ENCODE data around the gene DNTTIP2.

DNTTIP2 gene

GRCh38 chr1:93829061-93829460 is 49.9 kb downstream of the DNTTIP2 start:
- H3K4me3 ChIP-seq (ENCODE audit: low read depth, low read length): no peak overlapping the region
- no peak for TF ChIP-seq CTCF (IDR thresholded peaks at IDR 0.05; ENCODE audit: insufficient read depth, low read depth, low read length, missing control alignments)
- DNase-seq (ENCODE audit: low read depth): no peak

- DNase-seq (ENCODE audit: low read depth): no peak
- H3K4me3 ChIP-seq (ENCODE audit: low read depth, low read length): no peak overlapping the region
- no peak for TF ChIP-seq CTCF (IDR thresholded peaks at IDR 0.05; ENCODE audit: insufficient read depth, low read depth, low read length, missing control alignments)
These were observed 50.6 kb downstream of the DNTTIP2 start for GRCh38 chr1:93828367-93828755.

GRCh38 chr1:93827633-93828366 is 51.2 kb downstream of the DNTTIP2 start:
- no peak overlapping the region for H3K4me3 ChIP-seq (ENCODE audit: low read depth, low read length)
- no peak for TF ChIP-seq CTCF (IDR thresholded peaks at IDR 0.05; ENCODE audit: insufficient read depth, low read depth, low read length, missing control alignments)
- DNase-seq (ENCODE audit: low read depth): no peak

GRCh38 chr1:93827128-93827527 is 51.9 kb downstream of the DNTTIP2 start:
- H3K4me3 ChIP-seq (ENCODE audit: low read depth, low read length): no peak overlapping the region
- no peak for TF ChIP-seq CTCF (IDR thresholded peaks at IDR 0.05; ENCODE audit: insufficient read depth, low read depth, low read length, missing control alignments)
- no peak for DNase-seq (ENCODE audit: low read depth)

GRCh38 chr1:93824834-93825233 is 54.2 kb downstream of the DNTTIP2 start:
- no peak for DNase-seq (ENCODE audit: low read depth)

GRCh38 chr1:93822730-93823425 is 56.1 kb downstream of the DNTTIP2 start:
- DNase-seq (ENCODE audit: low read depth): no peak
- TF ChIP-seq CTCF (IDR thresholded peaks at IDR 0.05; ENCODE audit: insufficient read depth, low read depth, low read length, missing control alignments): no peak
- no peak overlapping the region for H3K4me3 ChIP-seq (ENCODE audit: low read depth, low read length)

More at GRCh38 chr1:93824834-93825233, 54.2 kb downstream of the DNTTIP2 start:
- no peak overlapping the region for H3K4me3 ChIP-seq (ENCODE audit: low read depth, low read length)
- no peak for TF ChIP-seq CTCF (IDR thresholded peaks at IDR 0.05; ENCODE audit: insufficient read depth, low read depth, low read length, missing control alignments)
